Measurements from ENCODE around the gene WASF3. TPM values are rescaled to one million over a fixed set of nuclear protein-coding genes. Genes with fewer than 3 reads are reported as not detected.
A peak's percentile ranks its signal among the peaks of the same experiment; 100 is the strongest.

WASF3 gene
- total and polyA plus RNA-seq, 12 donors, result 12.6 to 63.3 (median 37.6) TPM

- intact Hi-C loops (cut with DNase I), result no loop called here
- Histone ChIP-seq H3K36me3 (replicated peaks in 1 of 2) (no peaks in the 10 kb centered on the region), H3K4me1 (replicated peaks in 1 of 2) (peaks cover 7 to 10% of the 10 kb centered on the region in 2 donors), H3K27me3 (no peaks in the 10 kb centered on the region), H3K4me3 (no peak overlapping the region), H3K27ac (no peak overlapping the region), H3K9me3 (replicated peaks in 1 of 3) (no peaks in the 10 kb centered on the region)
- DNase-seq, result no peak
- WGBS, 4 donors, result 91 to 100% (median 93%) methylated on average over 2 of the region's 2 CpGs
- TF ChIP-seq POLR2A (IDR thresholded peaks at IDR 0.05) (no peak), CTCF (IDR thresholded peaks at IDR 0.05) (no peak)
These were observed 39.0 kb downstream of the WASF3 start for GRCh38 chr13:26596458-26596857.

DNA sequence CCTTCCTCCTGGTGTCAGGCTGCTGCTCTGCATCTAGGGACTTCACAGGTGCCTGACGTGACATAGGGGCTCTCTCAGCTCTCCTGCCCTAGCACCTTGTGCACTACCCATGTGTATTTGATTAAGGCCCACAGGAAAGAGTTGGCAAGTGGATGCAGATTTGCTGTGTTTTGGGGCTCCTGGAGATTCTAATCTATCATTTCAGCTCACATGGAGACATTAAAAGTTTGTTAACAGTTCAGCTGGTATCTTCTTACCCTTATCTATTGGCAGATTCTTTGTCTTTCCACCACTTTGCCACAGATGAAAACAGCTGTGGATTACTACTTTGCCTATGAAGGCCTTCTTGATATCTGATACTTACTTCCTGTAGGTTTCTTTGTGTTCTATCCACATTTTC is 41.9 kb downstream of the WASF3 start:
- no peaks in the 10 kb centered on the region for H3K27me3 ChIP-seq
- H3K36me3 ChIP-seq (replicated peaks in 1 of 2), result no peaks in the 10 kb centered on the region
- DNase-seq, result no peak
- no peak overlapping the region for H3K27ac ChIP-seq
- intact Hi-C loops (cut with DNase I), result no loop called here
- 83 to 100% (median 90%) methylated on average over 1 of the region's 1 CpG for WGBS, 4 donors
- H3K4me1 ChIP-seq (replicated peaks in 1 of 2), result peaks cover 16 to 25% of the 10 kb centered on the region in 2 donors
- no peaks in the 10 kb centered on the region for H3K9me3 ChIP-seq (replicated peaks in 1 of 3)
- H3K4me3 ChIP-seq, result no peak overlapping the region
- TF ChIP-seq CTCF (IDR thresholded peaks at IDR 0.05) (no peak), POLR2A (IDR thresholded peaks at IDR 0.05) (no peak)

- Histone ChIP-seq H3K9me3 (replicated peaks in 1 of 3) (no peaks in the 10 kb centered on the region), H3K27ac (no peak overlapping the region), H3K27me3 (no peaks in the 10 kb centered on the region), H3K4me1 (replicated peaks in 1 of 2) (peaks cover 18 to 29% of the 10 kb centered on the region in 2 donors), H3K4me3 (no peak overlapping the region), H3K36me3 (replicated peaks in 1 of 2) (no peaks in the 10 kb centered on the region)
- no peak for TF ChIP-seq CTCF (IDR thresholded peaks at IDR 0.05)
- TF ChIP-seq POLR2A (IDR thresholded peaks at IDR 0.05), result no peak
- 76 to 100% (median 89%) methylated on average over 1 of the region's 1 CpG for WGBS, 4 donors
- intact Hi-C loops (cut with DNase I), result no loop called here
- no peak for DNase-seq
These were observed 42.4 kb downstream of the WASF3 start for GRCh38 chr13:26599860-26600259.

DNA sequence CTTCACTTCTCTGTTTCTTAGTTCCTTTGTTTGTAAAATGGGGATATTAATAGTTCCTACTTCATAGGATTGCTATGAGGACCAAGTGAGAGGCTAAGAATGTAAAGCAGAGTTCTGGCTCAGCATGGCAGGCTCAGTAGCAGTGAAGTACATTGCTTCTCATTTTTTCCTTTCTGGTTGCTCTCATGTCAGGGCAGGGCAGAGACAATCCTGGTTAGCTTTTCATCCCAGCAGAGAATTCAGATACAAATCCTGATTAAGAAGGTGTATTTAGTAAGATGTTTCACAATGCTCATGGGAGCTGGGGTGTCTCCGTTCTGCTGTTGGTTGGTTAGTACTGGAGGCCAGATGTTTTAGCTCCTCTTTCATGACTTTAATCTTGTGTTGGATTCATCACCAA is 42.9 kb downstream of the WASF3 start:
- TF ChIP-seq CTCF (IDR thresholded peaks at IDR 0.05) (no peak), POLR2A (IDR thresholded peaks at IDR 0.05) (no peak)
- Histone ChIP-seq H3K9me3 (replicated peaks in 1 of 3) (no peaks in the 10 kb centered on the region), H3K36me3 (replicated peaks in 1 of 2) (no peaks in the 10 kb centered on the region), H3K4me3 (no peak overlapping the region), H3K4me1 (replicated peaks in 1 of 2) (peaks cover 22 to 34% of the 10 kb centered on the region in 2 donors), H3K27me3 (no peaks in the 10 kb centered on the region), H3K27ac (peak overlapping the region in 1 of 5 donors; percentile 20)
- no peak for DNase-seq
- 87 to 91% (median 89%) methylated on average over 1 of the region's 1 CpG for WGBS, 4 donors
- intact Hi-C loops (cut with DNase I), result no loop called here
